OCI-LY1 (cell line): ENCODE measurements around the gene STPG1.

Experiments used
- H2AFZ ChIP-seq: fragments of 200-600 bp; sonication (generic), shearing (Covaris generic); 2 replicates; pipeline ENCODE4 v1.6.0; 2014; ENCODE audit warnings: antibody characterized with exemption, mild to moderate bottlenecking, low read length
- H3F3A ChIP-seq: fragments of 200-600 bp; sonication (generic), shearing (Covaris generic); 2 replicates; pipeline ENCODE4 v1.6.0; 2014; ENCODE audit warnings: mild to moderate bottlenecking, antibody characterized with exemption, low read length, moderate library complexity; ENCODE audit not compliant: insufficient read depth
- H3K27ac ChIP-seq: fragments of 200-600 bp; sonication (generic); 2 replicates; pipeline ENCODE4 v1.5.1; 2014; ENCODE audit warnings: low read length, mixed run types, mild to moderate bottlenecking, low read depth; ENCODE audit not compliant: poor library complexity, severe bottlenecking
- H3K27me3 ChIP-seq: fragments of 200-600 bp; sonication (generic); 2 replicates; pipeline ENCODE4 v1.6.0; 2014; ENCODE audit warnings: antibody characterized with exemption, mild to moderate bottlenecking, low read length, moderate library complexity; ENCODE audit not compliant: insufficient read depth
- H3K36me3 ChIP-seq: fragments of 200-600 bp; sonication (generic); 2 replicates; pipeline ENCODE4 v1.6.1; 2014; ENCODE audit warnings: mild to moderate bottlenecking, antibody characterized with exemption, low read length, moderate library complexity, mixed read lengths; ENCODE audit not compliant: insufficient read depth
- H3K4me1 ChIP-seq: fragments of 200-600 bp; sonication (generic); 2 replicates; pipeline ENCODE4 v1.5.1; 2014; ENCODE audit warnings: mild to moderate bottlenecking, low read length, moderate library complexity; ENCODE audit not compliant: insufficient read depth, severe bottlenecking
- H3K4me2 ChIP-seq: fragments of 200-600 bp; sonication (generic), shearing (Covaris generic); 2 replicates; pipeline ENCODE4 v1.6.1; 2014; ENCODE audit warnings: low read length
- H3K4me3 ChIP-seq: fragments of 200-600 bp; sonication (generic); 2 replicates; pipeline ENCODE4 v1.5.1; 2014; ENCODE audit warnings: low read length, low read depth, mild to moderate bottlenecking, mixed read lengths; ENCODE audit not compliant: poor library complexity, severe bottlenecking
- H3K79me2 ChIP-seq: fragments of 200-600 bp; shearing (Covaris generic); 2 replicates; pipeline ENCODE4 v1.6.1; 2016; ENCODE audit warnings: mixed run types, low read length, mixed read lengths; ENCODE audit not compliant: insufficient read depth
- H3K9ac ChIP-seq: fragments of 200-600 bp; sonication (generic), shearing (Covaris generic); 2 replicates; pipeline ENCODE4 v1.6.1; 2014; ENCODE audit warnings: mild to moderate bottlenecking, low read length, mixed read lengths
- H3K9me2 ChIP-seq: fragments of 200-600 bp; sonication (generic), shearing (Covaris generic); 2 replicates; pipeline ENCODE4 v1.6.1; 2014; ENCODE audit warnings: low read depth, mild to moderate bottlenecking, low read length, mixed read lengths
- H3K9me3 ChIP-seq: fragments of 200-600 bp; shearing (Covaris generic); 2 replicates; pipeline ENCODE4 v1.6.1; 2014; ENCODE audit warnings: low read length, mixed read lengths
- H4K20me1 ChIP-seq: fragments of 200-600 bp; sonication (generic), shearing (Covaris generic); 2 replicates; pipeline ENCODE4 v1.6.0; 2016; ENCODE audit warnings: mild to moderate bottlenecking, low read length; ENCODE audit not compliant: insufficient read depth
- EZH2 ChIP-seq: fragments of 200-600 bp; sonication (generic), shearing (Covaris generic); IDR thresholded peaks from 2 replicates; pipeline ENCODE4 v1.8.0; 2017; ENCODE audit warnings: borderline replicate concordance, mixed run types, mild to moderate bottlenecking, antibody characterized with exemption, low read length, moderate library complexity, mixed read lengths
- TF ChIP-seq, protein P1 (sequence below): fragments of 200-600 bp; sonication (generic), shearing (Covaris generic); IDR thresholded peaks from 2 replicates; pipeline ENCODE4 v1.5.1; 2017; ENCODE audit warnings: mild to moderate bottlenecking, antibody characterized with exemption, low read length, moderate library complexity, mixed read lengths

Gene STPG1

DNA sequence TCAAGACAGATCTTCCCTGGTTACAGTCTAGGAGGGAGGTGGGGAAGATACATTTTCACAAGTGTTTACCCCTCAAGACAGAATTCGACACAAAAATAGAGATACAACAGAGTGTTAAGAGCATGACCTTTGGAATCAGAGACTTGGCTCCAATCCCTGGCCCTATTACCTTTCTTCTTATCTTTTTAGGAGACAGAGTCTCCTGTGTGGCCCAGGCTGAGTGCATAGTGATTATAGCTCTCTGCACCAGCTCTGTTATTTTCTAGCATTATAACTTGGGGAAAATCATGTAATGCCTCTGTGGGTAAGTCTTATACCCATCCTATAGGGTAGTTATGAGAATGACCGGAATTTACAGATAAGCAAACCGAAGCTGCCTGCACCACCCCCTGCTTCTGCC, 11.9 kb upstream of the STPG1 start:
- Histone ChIP-seq H3K4me1 (no peaks in the 10 kb centered on the region), H3K4me3 (no peak overlapping the region), H3K27ac (no peak overlapping the region), H3K9me2 (no peaks in the 10 kb centered on the region), H3K36me3 (peaks cover 44% of the 10 kb centered on the region), H4K20me1 (no peaks in the 10 kb centered on the region), H3K4me2 (no peak overlapping the region), H3K27me3 (no peaks in the 10 kb centered on the region), H3F3A (no peaks in the 10 kb centered on the region), H3K9ac (no peak overlapping the region), H3K79me2 (no peaks in the 10 kb centered on the region), H2AFZ (no peak overlapping the region), H3K9me3 (no peaks in the 10 kb centered on the region)
- TF ChIP-seq, protein P1, sequence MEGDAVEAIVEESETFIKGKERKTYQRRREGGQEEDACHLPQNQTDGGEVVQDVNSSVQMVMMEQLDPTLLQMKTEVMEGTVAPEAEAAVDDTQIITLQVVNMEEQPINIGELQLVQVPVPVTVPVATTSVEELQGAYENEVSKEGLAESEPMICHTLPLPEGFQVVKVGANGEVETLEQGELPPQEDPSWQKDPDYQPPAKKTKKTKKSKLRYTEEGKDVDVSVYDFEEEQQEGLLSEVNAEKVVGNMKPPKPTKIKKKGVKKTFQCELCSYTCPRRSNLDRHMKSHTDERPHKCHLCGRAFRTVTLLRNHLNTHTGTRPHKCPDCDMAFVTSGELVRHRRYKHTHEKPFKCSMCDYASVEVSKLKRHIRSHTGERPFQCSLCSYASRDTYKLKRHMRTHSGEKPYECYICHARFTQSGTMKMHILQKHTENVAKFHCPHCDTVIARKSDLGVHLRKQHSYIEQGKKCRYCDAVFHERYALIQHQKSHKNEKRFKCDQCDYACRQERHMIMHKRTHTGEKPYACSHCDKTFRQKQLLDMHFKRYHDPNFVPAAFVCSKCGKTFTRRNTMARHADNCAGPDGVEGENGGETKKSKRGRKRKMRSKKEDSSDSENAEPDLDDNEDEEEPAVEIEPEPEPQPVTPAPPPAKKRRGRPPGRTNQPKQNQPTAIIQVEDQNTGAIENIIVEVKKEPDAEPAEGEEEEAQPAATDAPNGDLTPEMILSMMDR = no peak
- TF ChIP-seq EZH2 = no peak

DNA sequence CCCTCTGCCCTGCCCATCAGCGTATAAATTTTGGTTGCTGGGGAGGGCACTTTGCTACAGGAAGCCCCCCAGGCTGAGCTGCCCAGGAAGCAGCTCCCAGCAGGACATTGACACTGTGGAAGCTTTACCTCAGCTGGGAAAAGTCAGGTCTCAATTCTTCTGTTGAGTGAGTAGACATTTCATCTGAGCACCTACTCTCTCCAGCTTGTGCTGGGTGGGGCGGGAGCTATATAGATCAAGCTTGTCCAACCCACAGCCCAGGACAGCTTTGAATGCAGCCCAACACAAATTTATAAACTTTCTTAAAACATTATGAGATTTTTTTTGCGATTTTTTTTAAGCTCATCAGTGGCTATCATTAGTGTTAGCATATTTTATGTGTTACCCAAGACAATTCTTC, 11.4 kb upstream of the STPG1 start:
- H4K20me1 ChIP-seq = no peaks in the 10 kb centered on the region

DNA sequence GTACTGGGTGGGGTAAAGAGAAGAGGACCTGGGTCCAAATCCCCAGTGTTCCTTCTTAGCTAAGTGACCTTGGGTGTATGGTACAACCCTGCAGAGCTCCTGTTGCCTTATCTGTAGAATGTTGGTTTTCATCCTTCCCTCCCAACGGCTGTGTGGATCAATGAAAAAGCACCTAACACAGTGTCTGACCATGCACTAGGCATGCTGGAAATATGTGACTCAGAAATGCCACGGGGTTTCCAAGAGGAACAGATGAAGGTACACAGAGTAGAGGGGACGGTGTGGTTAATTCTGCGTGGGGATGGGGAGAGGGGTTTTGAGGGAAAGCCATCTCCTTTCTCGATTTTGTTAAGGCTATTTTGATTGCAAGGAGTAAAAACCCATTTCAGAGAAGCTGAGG, 10.6 kb upstream of the STPG1 start:
- no peaks in the 10 kb centered on the region for H3K9me2 ChIP-seq
- TF ChIP-seq EZH2 = no peak
- TF ChIP-seq, protein P1 = no peak
- peaks cover 55% of the 10 kb centered on the region for H3K36me3 ChIP-seq
- H3K9ac ChIP-seq = no peak overlapping the region
- no peak overlapping the region for H3K4me2 ChIP-seq
- no peak overlapping the region for H3K27ac ChIP-seq
- H3K4me3 ChIP-seq = no peak overlapping the region
- H3K4me1 ChIP-seq = no peaks in the 10 kb centered on the region
- H3K79me2 ChIP-seq = no peaks in the 10 kb centered on the region
- no peak overlapping the region for H2AFZ ChIP-seq
- no peaks in the 10 kb centered on the region for H3K9me3 ChIP-seq
- H3K27me3 ChIP-seq = no peaks in the 10 kb centered on the region
- no peaks in the 10 kb centered on the region for H4K20me1 ChIP-seq
- no peaks in the 10 kb centered on the region for H3F3A ChIP-seq

More for the DNA sequence above, 11.4 kb upstream of the STPG1 start:
- Histone ChIP-seq H3K4me2 (no peak overlapping the region), H3K4me1 (no peaks in the 10 kb centered on the region), H3K9me2 (no peaks in the 10 kb centered on the region), H3K27ac (no peak overlapping the region), H3K27me3 (no peaks in the 10 kb centered on the region), H3F3A (no peaks in the 10 kb centered on the region), H2AFZ (no peak overlapping the region), H3K9ac (no peak overlapping the region), H3K9me3 (no peaks in the 10 kb centered on the region), H3K4me3 (no peak overlapping the region), H3K79me2 (no peaks in the 10 kb centered on the region), H3K36me3 (peaks cover 47% of the 10 kb centered on the region)
- TF ChIP-seq, protein P1 = no peak
- TF ChIP-seq EZH2 = no peak
